Measurements from ENCODE around the gene ASCL5.

DNA sequence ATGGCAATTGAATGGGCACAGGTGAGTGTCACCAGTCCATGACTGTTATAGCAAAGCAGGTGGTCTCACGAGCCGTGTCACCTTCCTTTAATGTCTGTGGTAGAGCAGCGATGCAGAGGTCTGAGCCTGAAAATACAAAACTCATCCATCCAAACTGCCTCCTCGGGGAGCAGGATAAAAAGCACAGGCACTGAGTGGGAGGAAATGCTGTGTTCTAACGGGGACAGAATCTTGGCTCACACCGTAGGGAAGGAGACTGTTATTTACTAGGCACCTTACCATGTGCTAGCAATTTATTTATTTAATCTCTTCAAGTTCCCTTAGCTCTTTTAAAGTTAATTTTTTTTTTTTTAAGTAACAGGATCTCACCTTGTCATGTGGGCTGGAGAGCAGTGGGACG lies 1.2 kb downstream of the ASCL5 start:
- TF ChIP-seq POLR2AphosphoS5 (IDR thresholded peaks at IDR 0.05): no peak
- no peak for TF ChIP-seq POLR2A (IDR thresholded peaks at IDR 0.05; ENCODE audit: low read depth)

All from esophagus muscularis mucosa (tissue), 2 donors.